ENCODE data around the gene ELMO1.

Gene ELMO1

GRCh38 chr7:37095122-37095521, 353.5 kb downstream of the ELMO1 start:
- DNase-seq (ENCODE audit: low read depth): no peak

- DNase-seq (ENCODE audit: low read depth): no peak
Observed at GRCh38 chr7:37093257-37093656, 355.4 kb downstream of the ELMO1 start.

- DNase-seq (ENCODE audit: low read depth): no peak
Observed at GRCh38 chr7:37092548-37092947, 356.1 kb downstream of the ELMO1 start.

GRCh38 chr7:37089972-37090371, 358.7 kb downstream of the ELMO1 start:
- no peak for DNase-seq (ENCODE audit: low read depth)

GRCh38 chr7:37085600-37085999, 363.1 kb downstream of the ELMO1 start:
- no peak for DNase-seq (ENCODE audit: low read depth)

GRCh38 chr7:37084303-37084702, 364.4 kb downstream of the ELMO1 start:
- DNase-seq (ENCODE audit: low read depth): no peak

- DNase-seq (ENCODE audit: low read depth): no peak
Observed at GRCh38 chr7:37083311-37084096, 365.2 kb downstream of the ELMO1 start.

GRCh38 chr7:37081436-37081835, 367.2 kb downstream of the ELMO1 start:
- no peak for DNase-seq (ENCODE audit: low read depth)

GRCh38 chr7:37079420-37079819, 369.2 kb downstream of the ELMO1 start:
- no peak for DNase-seq (ENCODE audit: low read depth)

GRCh38 chr7:37076668-37077067, 372.0 kb downstream of the ELMO1 start:
- no peak for DNase-seq (ENCODE audit: low read depth)

- DNase-seq (ENCODE audit: low read depth): no peak
Observed at GRCh38 chr7:37074370-37074769, 374.3 kb downstream of the ELMO1 start.

- no peak for DNase-seq (ENCODE audit: low read depth)
Observed at GRCh38 chr7:37071124-37071523, 377.5 kb downstream of the ELMO1 start.

GRCh38 chr7:37070471-37070870, 378.2 kb downstream of the ELMO1 start:
- no peak for DNase-seq (ENCODE audit: low read depth)

- no peak for DNase-seq (ENCODE audit: low read depth)
Observed at GRCh38 chr7:37070031-37070430, 378.6 kb downstream of the ELMO1 start.

GRCh38 chr7:37069336-37069735, 379.3 kb downstream of the ELMO1 start:
- DNase-seq (ENCODE audit: low read depth): no peak

- no peak for DNase-seq (ENCODE audit: low read depth)
Observed at GRCh38 chr7:37068902-37069301, 379.8 kb downstream of the ELMO1 start.

GRCh38 chr7:37068038-37068437, 380.6 kb downstream of the ELMO1 start:
- DNase-seq (ENCODE audit: low read depth): no peak

GRCh38 chr7:37065779-37066271, 382.8 kb downstream of the ELMO1 start:
- DNase-seq (ENCODE audit: low read depth): no peak

GRCh38 chr7:37062560-37062859, 386.2 kb downstream of the ELMO1 start:
- DNase-seq (ENCODE audit: low read depth): no peak

- DNase-seq (ENCODE audit: low read depth): no peak
Observed at GRCh38 chr7:37061849-37062559, 386.7 kb downstream of the ELMO1 start.

GRCh38 chr7:37056234-37056912, 392.3 kb downstream of the ELMO1 start:
- DNase-seq (ENCODE audit: low read depth): no peak

- DNase-seq (ENCODE audit: low read depth): no peak
Observed at GRCh38 chr7:37054624-37055241, 393.9 kb downstream of the ELMO1 start.

GRCh38 chr7:37052705-37053104, 396.0 kb downstream of the ELMO1 start:
- DNase-seq (ENCODE audit: low read depth): no peak

Measured in stimulated activated CD8-positive, alpha-beta memory T cell treated with anti-CD3 and anti-CD28 coated beads, Interleukin-15, amount 100 ng/mL, for 24 hours (primary cell).